Neural progenitor cell (in vitro differentiated cells): ENCODE results near the gene ABL2. TPM values are rescaled to one million over a fixed set of nuclear protein-coding genes. Genes with fewer than 3 reads are reported as not detected.
A peak's percentile ranks its signal among the peaks of the same experiment; 100 is the strongest.
"Not testable (repeated sequence)": the region's sequence is repeated elsewhere in the genome, so short reads cannot be mapped to it uniquely, and the experiment has no call there.

Experiments used
- DNase-seq: peaks from one replicate; pipeline ENCODE4 v3.0.0-alpha.2; 2016; ENCODE audit warnings: low spot score
- H2AFZ ChIP-seq: fragments of 200-600 bp; sonication (generic); replicated peaks from 2 replicates; pipeline ENCODE4 v1.6.1; 2016; ENCODE audit warnings: antibody characterized with exemption
- H3F3A ChIP-seq: fragments of 200-600 bp; sonication (generic); 2 replicates; pipeline ENCODE4 v1.6.1; 2016; ENCODE audit warnings: antibody characterized with exemption, low read depth
- H3K27ac ChIP-seq: fragments of 200-600 bp; sonication (generic); 2 replicates; pipeline ENCODE4 v1.5.1; 2016; ENCODE audit warnings: mild to moderate bottlenecking
- H3K27me3 ChIP-seq: fragments of 200-600 bp; sonication (generic); 2 replicates; pipeline ENCODE4 v1.6.1; 2016; ENCODE audit warnings: mild to moderate bottlenecking, moderate library complexity
- H3K36me3 ChIP-seq: fragments of 200-600 bp; sonication (generic); 2 replicates; pipeline ENCODE4 v1.5.1; 2016
- H3K4me1 ChIP-seq: fragments of 200-600 bp; sonication (generic); 2 replicates; pipeline ENCODE4 v1.6.1; 2016; ENCODE audit warnings: mixed run types
- H3K4me2 ChIP-seq: fragments of 200-600 bp; sonication (generic); 2 replicates; pipeline ENCODE4 v1.6.1; 2016
- H3K4me3 ChIP-seq: fragments of 200-600 bp; sonication (generic); 2 replicates; pipeline ENCODE4 v1.5.1; 2016
- H3K79me2 ChIP-seq: fragments of 200-600 bp; sonication (generic); 2 replicates; pipeline ENCODE4 v1.6.1; 2016; ENCODE audit warnings: low read depth
- H3K9ac ChIP-seq: fragments of 200-600 bp; sonication (generic); 2 replicates; pipeline ENCODE4 v1.6.1; 2016
- H3K9me3 ChIP-seq: fragments of 200-600 bp; sonication (generic); 2 replicates; pipeline ENCODE4 v1.5.1; 2016; ENCODE audit warnings: low read depth
- H4K20me1 ChIP-seq: fragments of 200-600 bp; sonication (generic); 2 replicates; pipeline ENCODE4 v1.6.1; 2016; ENCODE audit warnings: low read depth
- H3K27ac Mint-ChIP-seq: 3 replicates; pipeline ENCODE4 v1.8.0; 2021; ENCODE audit warnings: mixed read lengths
- H3K27me3 Mint-ChIP-seq: 2 replicates; pipeline ENCODE4 v1.8.0; 2022; ENCODE audit warnings: low read depth, mild to moderate bottlenecking, inconsistent platforms, moderate library complexity, mixed read lengths; ENCODE audit not compliant: insufficient read depth
- H3K36me3 Mint-ChIP-seq: 3 replicates; pipeline ENCODE4 v1.8.0; 2021; ENCODE audit warnings: mixed read lengths
- H3K4me1 Mint-ChIP-seq: 3 replicates; pipeline ENCODE4 v1.8.0; 2021; ENCODE audit warnings: mixed read lengths
- H3K4me3 Mint-ChIP-seq: 3 replicates; pipeline ENCODE4 v1.8.0; 2021; ENCODE audit warnings: mild to moderate bottlenecking, moderate library complexity, mixed read lengths
- H3K9me3 Mint-ChIP-seq: 3 replicates; pipeline ENCODE4 v1.8.0; 2020; ENCODE audit warnings: mixed read lengths
- EZH2 ChIP-seq: fragments of 200-600 bp; sonication (generic); IDR thresholded peaks from 2 replicates; pipeline ENCODE4 v1.6.1; 2017; ENCODE audit warnings: antibody characterized with exemption, mild to moderate bottlenecking, moderate library complexity
- EZH2phosphoT487 ChIP-seq: fragments of 200-600 bp; sonication (generic); IDR thresholded peaks from 2 replicates; pipeline ENCODE4 v1.6.1; 2017; ENCODE audit warnings: antibody characterized with exemption
- total RNA-seq: library from RNA; depleted of rRNA; stranded (reverse); fragments of >200 nt; gene quantifications from 2 replicates; pipeline ENCODE4 v1.2.3, GENCODE V29; 2015; ENCODE audit warnings: low replicate concordance
- TF ChIP-seq, protein P1 (sequence below): fragments of 200-600 bp; sonication (generic); IDR thresholded peaks from 2 replicates; pipeline ENCODE4 v1.5.1; 2017; ENCODE audit warnings: antibody characterized with exemption, mild to moderate bottlenecking

Gene ABL2
- total RNA-seq = 17.9 and 20.1 TPM in 2 replicates

- Histone ChIP-seq H2AFZ (peak within 1 kb of the TSS; percentile 83), H3F3A (peaks cover 12% of the 10 kb centered on the region), H3K4me3 (peak within 1 kb of the TSS; percentile 77), H3K9ac (peak within 1 kb of the TSS; percentile 90), H4K20me1 (peaks cover 24% of the 10 kb centered on the region), H3K36me3 (peaks cover 7% of the 10 kb centered on the region), H3K79me2 (peaks cover 43% of the 10 kb centered on the region), H3K9me3 (no peaks in the 10 kb centered on the region), H3K4me1 (no peaks in the 10 kb centered on the region), H3K27me3 (peaks cover 12% of the 10 kb centered on the region), H3K27ac (peak within 1 kb of the TSS; percentile 94), H3K4me2 (peak within 1 kb of the TSS; percentile 85)
- H3K9me3 Mint-ChIP-seq = no peaks in the 10 kb centered on the region
- peak within 1 kb of the TSS; percentile 88 for H3K27ac Mint-ChIP-seq
- peaks cover 17% of the 10 kb centered on the region for H3K4me1 Mint-ChIP-seq
- peak; percentile 85 for DNase-seq
- H3K4me3 Mint-ChIP-seq = peak within 1 kb of the TSS; percentile 97
- TF ChIP-seq EZH2phosphoT487 (no peak), EZH2 (peak; percentile 8)
- no peaks in the 10 kb centered on the region for H3K27me3 Mint-ChIP-seq
- peaks cover 11% of the 10 kb centered on the region for H3K36me3 Mint-ChIP-seq
Observed at GRCh38 chr1:179229214-179230140, at the start of gene ABL2. ABL2 (minus strand) TSS chr1:179229677; CDS start chr1:179229397, 280 bp downstream.

GRCh38 chr1:179278920-179279319 lies 49.4 kb upstream of the ABL2 start:
- Histone ChIP-seq H3K9ac (no peak overlapping the region), H3K36me3 (no peaks in the 10 kb centered on the region), H4K20me1 (no peaks in the 10 kb centered on the region), H3F3A (peaks cover 9% of the 10 kb centered on the region), H3K4me3 (no peak overlapping the region), H3K27ac (no peak overlapping the region), H3K9me3 (no peaks in the 10 kb centered on the region), H3K27me3 (no peaks in the 10 kb centered on the region), H3K79me2 (no peaks in the 10 kb centered on the region), H2AFZ (no peak overlapping the region), H3K4me2 (no peak overlapping the region), H3K4me1 (no peaks in the 10 kb centered on the region)
- H3K4me1 Mint-ChIP-seq = no peaks in the 10 kb centered on the region
- no peak overlapping the region for H3K4me3 Mint-ChIP-seq
- DNase-seq = no peak
- peaks cover 9% of the 10 kb centered on the region for H3K9me3 Mint-ChIP-seq
- no peak overlapping the region for H3K27ac Mint-ChIP-seq
- H3K27me3 Mint-ChIP-seq = no peaks in the 10 kb centered on the region
- H3K36me3 Mint-ChIP-seq = peaks cover 2% of the 10 kb centered on the region
- TF ChIP-seq, protein P1, sequence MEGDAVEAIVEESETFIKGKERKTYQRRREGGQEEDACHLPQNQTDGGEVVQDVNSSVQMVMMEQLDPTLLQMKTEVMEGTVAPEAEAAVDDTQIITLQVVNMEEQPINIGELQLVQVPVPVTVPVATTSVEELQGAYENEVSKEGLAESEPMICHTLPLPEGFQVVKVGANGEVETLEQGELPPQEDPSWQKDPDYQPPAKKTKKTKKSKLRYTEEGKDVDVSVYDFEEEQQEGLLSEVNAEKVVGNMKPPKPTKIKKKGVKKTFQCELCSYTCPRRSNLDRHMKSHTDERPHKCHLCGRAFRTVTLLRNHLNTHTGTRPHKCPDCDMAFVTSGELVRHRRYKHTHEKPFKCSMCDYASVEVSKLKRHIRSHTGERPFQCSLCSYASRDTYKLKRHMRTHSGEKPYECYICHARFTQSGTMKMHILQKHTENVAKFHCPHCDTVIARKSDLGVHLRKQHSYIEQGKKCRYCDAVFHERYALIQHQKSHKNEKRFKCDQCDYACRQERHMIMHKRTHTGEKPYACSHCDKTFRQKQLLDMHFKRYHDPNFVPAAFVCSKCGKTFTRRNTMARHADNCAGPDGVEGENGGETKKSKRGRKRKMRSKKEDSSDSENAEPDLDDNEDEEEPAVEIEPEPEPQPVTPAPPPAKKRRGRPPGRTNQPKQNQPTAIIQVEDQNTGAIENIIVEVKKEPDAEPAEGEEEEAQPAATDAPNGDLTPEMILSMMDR = no peak

GRCh38 chr1:179274424-179274823 lies 44.9 kb upstream of the ABL2 start:
- not testable (repeated sequence) for H2AFZ ChIP-seq, H3K79me2 ChIP-seq, H3K36me3 ChIP-seq, H3K9me3 ChIP-seq, H3K27ac ChIP-seq, DNase-seq, H3K4me3 Mint-ChIP-seq, H3K27me3 Mint-ChIP-seq, H3K4me3 ChIP-seq, H3K4me2 ChIP-seq, H3K4me1 Mint-ChIP-seq, H3K27me3 ChIP-seq, H3K27ac Mint-ChIP-seq, H3K36me3 Mint-ChIP-seq, H3K9ac ChIP-seq, H3K9me3 Mint-ChIP-seq, H4K20me1 ChIP-seq, H3F3A ChIP-seq, H3K4me1 ChIP-seq

- TF ChIP-seq EZH2phosphoT487 = no peak
- no peak for TF ChIP-seq EZH2
- TF ChIP-seq, protein P1 = no peak
- H3K9me3 Mint-ChIP-seq = no peaks in the 10 kb centered on the region
- H3K4me1 ChIP-seq = no peaks in the 10 kb centered on the region
Observed at GRCh38 chr1:179269071-179269470, 39.6 kb upstream of the ABL2 start.

More at GRCh38 chr1:179269071-179269470, 39.6 kb upstream of the ABL2 start:
- Histone ChIP-seq H3F3A (no peaks in the 10 kb centered on the region), H3K79me2 (no peaks in the 10 kb centered on the region), H3K4me2 (no peak overlapping the region), H3K9ac (no peak overlapping the region), H3K27ac (no peak overlapping the region), H3K36me3 (no peaks in the 10 kb centered on the region), H4K20me1 (no peaks in the 10 kb centered on the region), H3K9me3 (no peaks in the 10 kb centered on the region), H3K27me3 (no peaks in the 10 kb centered on the region), H3K4me3 (no peak overlapping the region), H2AFZ (no peak overlapping the region)
- Mint-ChIP-seq H3K4me1 (no peaks in the 10 kb centered on the region), H3K27ac (no peak overlapping the region), H3K27me3 (peaks cover 2% of the 10 kb centered on the region), H3K4me3 (no peak overlapping the region), H3K36me3 (no peaks in the 10 kb centered on the region)
- no peak for DNase-seq
